Astrocyte of the cerebellum (primary cell): ENCODE results near the gene TXK.

Experiments used
- DNase-seq: peaks from one replicate; pipeline ENCODE4 v3.0.0-alpha.2; 2011; ENCODE audit warnings: low read depth
- H3K4me3 ChIP-seq: 2 replicates; pipeline ENCODE4 v1.5.1; 2011; ENCODE audit warnings: mild to moderate bottlenecking, low read depth, low read length, moderate library complexity
- in situ Hi-C: cut with HindIII; loops from 2 replicates; pipeline ENCODE4 v1.10.0; 2017; ENCODE audit warnings: low sequenced_read_pairs
- TF ChIP-seq, protein P1 (sequence below): IDR thresholded peaks from 2 replicates; pipeline ENCODE4 v1.5.1; 2012; ENCODE audit warnings: low read length, low read depth, moderate library complexity, mild to moderate bottlenecking; ENCODE audit errors: missing control alignments

TXK gene

DNA sequence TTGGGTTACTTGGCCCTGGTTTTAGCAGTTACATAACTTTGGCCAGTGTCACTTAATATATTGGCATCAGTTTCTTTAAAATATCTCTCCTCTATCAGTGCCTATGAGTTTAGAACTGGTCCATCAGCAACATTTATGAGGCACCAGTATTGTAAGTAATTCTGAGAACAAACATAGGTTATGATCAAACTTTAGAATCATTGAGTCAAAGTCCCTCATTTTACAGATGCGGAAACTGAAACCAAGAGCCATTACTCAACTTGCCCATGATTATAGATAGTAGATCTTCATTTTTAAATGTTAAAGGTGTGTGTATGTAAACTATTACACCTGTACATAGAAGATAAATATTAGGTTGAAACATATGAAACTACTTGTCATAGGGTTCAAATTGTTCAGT, 113.0 kb downstream of the TXK start:
- no peak for DNase-seq
- H3K4me3 ChIP-seq, result no peak overlapping the region
- TF ChIP-seq, protein P1, sequence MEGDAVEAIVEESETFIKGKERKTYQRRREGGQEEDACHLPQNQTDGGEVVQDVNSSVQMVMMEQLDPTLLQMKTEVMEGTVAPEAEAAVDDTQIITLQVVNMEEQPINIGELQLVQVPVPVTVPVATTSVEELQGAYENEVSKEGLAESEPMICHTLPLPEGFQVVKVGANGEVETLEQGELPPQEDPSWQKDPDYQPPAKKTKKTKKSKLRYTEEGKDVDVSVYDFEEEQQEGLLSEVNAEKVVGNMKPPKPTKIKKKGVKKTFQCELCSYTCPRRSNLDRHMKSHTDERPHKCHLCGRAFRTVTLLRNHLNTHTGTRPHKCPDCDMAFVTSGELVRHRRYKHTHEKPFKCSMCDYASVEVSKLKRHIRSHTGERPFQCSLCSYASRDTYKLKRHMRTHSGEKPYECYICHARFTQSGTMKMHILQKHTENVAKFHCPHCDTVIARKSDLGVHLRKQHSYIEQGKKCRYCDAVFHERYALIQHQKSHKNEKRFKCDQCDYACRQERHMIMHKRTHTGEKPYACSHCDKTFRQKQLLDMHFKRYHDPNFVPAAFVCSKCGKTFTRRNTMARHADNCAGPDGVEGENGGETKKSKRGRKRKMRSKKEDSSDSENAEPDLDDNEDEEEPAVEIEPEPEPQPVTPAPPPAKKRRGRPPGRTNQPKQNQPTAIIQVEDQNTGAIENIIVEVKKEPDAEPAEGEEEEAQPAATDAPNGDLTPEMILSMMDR, result no peak
- in situ Hi-C loops, result no loop called here

DNA sequence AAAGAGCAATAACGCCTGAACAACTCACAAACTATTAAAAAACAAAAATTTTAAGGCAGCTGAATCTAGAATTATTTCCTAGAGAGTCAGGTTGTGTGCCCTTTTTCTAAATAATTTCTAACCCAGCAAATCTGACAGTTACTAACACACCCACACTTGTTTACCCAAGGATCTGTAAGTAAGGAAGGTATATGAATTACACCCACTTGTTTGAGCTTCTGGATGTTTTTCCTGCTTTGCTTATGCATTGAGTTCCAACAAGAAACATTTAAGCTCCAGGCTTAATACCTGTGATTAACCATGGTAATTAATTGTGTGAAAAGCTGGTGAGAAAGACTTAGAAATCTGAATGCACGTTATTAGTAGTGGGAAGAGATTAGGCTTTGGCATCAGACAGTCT, 115.9 kb downstream of the TXK start:
- in situ Hi-C loops, result no loop called here
- TF ChIP-seq, protein P1, result no peak
- no peak overlapping the region for H3K4me3 ChIP-seq
- DNase-seq, result no peak

DNA sequence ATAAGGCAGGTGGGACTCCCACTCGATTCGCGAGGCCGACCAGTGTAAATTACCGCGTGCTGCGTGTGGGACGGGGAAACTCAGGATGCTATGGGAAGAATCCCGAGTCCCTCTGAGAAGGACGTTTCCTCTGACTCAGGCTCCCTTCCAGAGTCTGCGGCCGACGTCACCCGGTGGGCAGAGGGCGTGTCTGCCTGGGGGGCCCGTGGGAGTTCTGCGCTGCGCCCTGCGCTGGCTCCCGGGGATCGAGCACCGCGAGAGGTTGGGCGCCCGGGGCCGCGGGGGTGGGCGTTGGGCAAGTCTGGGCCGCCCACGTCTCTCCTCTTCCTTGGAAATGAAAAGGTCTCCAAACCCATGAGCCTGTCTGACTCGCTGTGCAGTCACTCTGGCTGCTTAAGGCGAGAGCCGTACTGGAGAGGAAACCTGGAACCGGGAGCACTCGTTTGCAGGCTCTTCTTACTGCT, 116.9 kb downstream of the TXK start:
- peak overlapping the region; percentile 75 for H3K4me3 ChIP-seq
- DNase-seq, result peak; percentile 16
- TF ChIP-seq, protein P1, result no peak
- in situ Hi-C loops, result no loop called here
